PC-3 (cell line): ENCODE results near the gene NT5DC1. TPM values are rescaled to one million over a fixed set of nuclear protein-coding genes. Genes with fewer than 3 reads are reported as not detected.

Experiments used
- ATAC-seq: fragments of 200-7000 bp; cut with Tn5 transposase; 2 replicates; pipeline ENCODE4 v1.9.1; 2020; ENCODE audit warnings: mild to moderate bottlenecking, moderate library complexity
- BruUV-seq: library from RNA; stranded (reverse); fragments of 400-500 nt; replicated peaks from 2 replicates; lab custom pipeline; 2021; lab: Mats Ljungman, UMichigan
- CTCF ChIA-PET: fragments of 300-600 bp; sonication (Branson Sonifier 250); formaldehyde crosslinking; loops from one replicate; lab custom pipeline; 2022; ENCODE audit warnings: antibody characterized with exemption; lab: Charles Lee
- POLR2A ChIA-PET: fragments of 300-600 bp; sonication (Branson Sonifier 250); formaldehyde crosslinking; loops from one replicate; lab custom pipeline; 2022; ENCODE audit warnings: antibody characterized with exemption; ENCODE audit not compliant: unreplicated experiment; lab: Charles Lee
- DNase-seq: peaks from one replicate; pipeline ENCODE4 v3.0.0-alpha.2; 2015
- H2AFZ ChIP-seq: fragments of 300-600 bp; sonication (generic); 2 replicates; pipeline ENCODE4 v1.6.0; 2016; ENCODE audit warnings: antibody characterized with exemption, low read length
- H3F3A ChIP-seq: fragments of 300-600 bp; sonication (generic); one replicate; pipeline ENCODE4 v1.6.0; 2017; ENCODE audit warnings: antibody characterized with exemption, low read length, control low read depth, mild to moderate bottlenecking; ENCODE audit not compliant: unreplicated experiment
- H3K27ac ChIP-seq: fragments of 300-600 bp; sonication (generic); 2 replicates; pipeline ENCODE4 v1.5.1; 2016; ENCODE audit warnings: mild to moderate bottlenecking, low read length
- H3K27me3 ChIP-seq: fragments of 300-600 bp; sonication (generic); 2 replicates; pipeline ENCODE4 v1.6.1; 2016; ENCODE audit warnings: low read length, mixed read lengths
- H3K36me3 ChIP-seq: fragments of 300-600 bp; sonication (generic); 2 replicates; pipeline ENCODE4 v1.6.1; 2016; ENCODE audit warnings: low read depth, mixed run types, low read length, mixed read lengths
- H3K4me1 ChIP-seq: fragments of 300-600 bp; sonication (generic); 2 replicates; pipeline ENCODE4 v1.5.1; 2016; ENCODE audit warnings: low read length; ENCODE audit not compliant: insufficient read depth
- H3K4me2 ChIP-seq: fragments of 300-600 bp; sonication (generic); 2 replicates; pipeline ENCODE4 v1.6.0; 2016; ENCODE audit warnings: low read length
- H3K4me3 ChIP-seq: fragments of 300-600 bp; sonication (generic); 2 replicates; pipeline ENCODE4 v1.5.1; 2016; ENCODE audit warnings: mild to moderate bottlenecking, low read length, mixed read lengths
- H3K79me2 ChIP-seq: fragments of 300-600 bp; sonication (generic); 2 replicates; pipeline ENCODE4 v1.6.1; 2017; ENCODE audit warnings: low read length, mixed read lengths
- H3K9ac ChIP-seq: fragments of 300-600 bp; sonication (generic); 2 replicates; pipeline ENCODE4 v1.6.0; 2016; ENCODE audit warnings: mild to moderate bottlenecking, low read length
- H3K9me2 ChIP-seq: fragments of 300-600 bp; sonication (generic); replicated peaks from 2 replicates; pipeline ENCODE4 v1.6.1; 2016; ENCODE audit warnings: mixed run types, low read length, mixed read lengths
- H3K9me3 ChIP-seq: fragments of 300-600 bp; sonication (generic); 2 replicates; pipeline ENCODE4 v1.6.1; 2016; ENCODE audit warnings: low read length, mixed read lengths
- H4K20me1 ChIP-seq: fragments of 300-600 bp; sonication (generic); 2 replicates; pipeline ENCODE4 v1.6.1; 2016; ENCODE audit warnings: low read length, mixed read lengths
- CTCF ChIP-seq: fragments of 300-600 bp; sonication (generic); conservative IDR thresholded peaks from 2 replicates; pipeline ENCODE4 v1.5.1; 2017; ENCODE audit warnings: antibody characterized with exemption, low read depth, mild to moderate bottlenecking, low read length
- EZH2 ChIP-seq: fragments of 300-600 bp; sonication (generic); IDR thresholded peaks from one replicate; pipeline ENCODE4 v1.6.1; 2017; ENCODE audit warnings: antibody characterized with exemption, mild to moderate bottlenecking, low read length; ENCODE audit not compliant: unreplicated experiment
- EZH2phosphoT487 ChIP-seq: fragments of 300-600 bp; sonication (generic); IDR thresholded peaks from 2 replicates; pipeline ENCODE4 v1.6.1; 2018; ENCODE audit warnings: mild to moderate bottlenecking, antibody characterized with exemption, low read length, borderline replicate concordance
- intact Hi-C: fragments of 100-400 bp; cut with micrococcal nuclease; formaldehyde crosslinking; loops from 2 replicates; pipeline ENCODE4 v1.9.0; 2023
- total RNA-seq: library from RNA; depleted of rRNA; stranded (reverse); fragments of >200 nt; gene quantifications from 2 replicates; pipeline ENCODE4 v1.2.3, GENCODE V29; 2014

The NT5DC1 gene
- total RNA-seq, 1 experiment from 2014 or later, result 11.3 TPM

GRCh38 chr6:116239856-116240255, 139.2 kb downstream of the NT5DC1 start:
- TF ChIP-seq EZH2 (no peak), EZH2phosphoT487 (no peak), CTCF (no peak)
- Histone ChIP-seq H3K9me3 (no peaks in the 10 kb centered on the region), H3K4me3 (no peak overlapping the region), H3K27me3 (no peaks in the 10 kb centered on the region), H3K9me2 (no peaks in the 10 kb centered on the region), H4K20me1 (no peaks in the 10 kb centered on the region), H3K27ac (no peak overlapping the region), H2AFZ (no peak overlapping the region), H3K4me1 (no peaks in the 10 kb centered on the region), H3K36me3 (no peaks in the 10 kb centered on the region), H3K4me2 (no peak overlapping the region), H3K9ac (no peak overlapping the region), H3K79me2 (no peaks in the 10 kb centered on the region), H3F3A (no peaks in the 10 kb centered on the region)
- intact Hi-C loops, result no loop called here
- POLR2A ChIA-PET, result no interaction called here
- BruUV-seq, result no TSS peak
- DNase-seq (no peak), ATAC-seq (no peak)
- CTCF ChIA-PET, result no interaction called here

- H3K4me3 ChIP-seq, result no peak overlapping the region
- H3K4me1 ChIP-seq, result no peaks in the 10 kb centered on the region
- BruUV-seq, result no TSS peak
- H3K36me3 ChIP-seq, result no peaks in the 10 kb centered on the region
- H3K9me3 ChIP-seq, result no peaks in the 10 kb centered on the region
- intact Hi-C loops, result no loop called here
- no peaks in the 10 kb centered on the region for H3K9me2 ChIP-seq
- H3K4me2 ChIP-seq, result no peak overlapping the region
- H3K79me2 ChIP-seq, result no peaks in the 10 kb centered on the region
- CTCF ChIA-PET, result no interaction called here
- TF ChIP-seq EZH2, result no peak
- TF ChIP-seq CTCF, result no peak
- no peak for TF ChIP-seq EZH2phosphoT487
- ATAC-seq, result no peak
- no peaks in the 10 kb centered on the region for H3F3A ChIP-seq
- DNase-seq, result peak; percentile 11
- H3K27me3 ChIP-seq, result no peaks in the 10 kb centered on the region
- no peaks in the 10 kb centered on the region for H4K20me1 ChIP-seq
- POLR2A ChIA-PET, result no interaction called here
- H3K27ac ChIP-seq, result no peak overlapping the region
- H3K9ac ChIP-seq, result no peak overlapping the region
- no peak overlapping the region for H2AFZ ChIP-seq
Measured at GRCh38 chr6:116244284-116244683, 143.6 kb downstream of the NT5DC1 start.

GRCh38 chr6:116246089-116246488, 145.4 kb downstream of the NT5DC1 start:
- Histone ChIP-seq H2AFZ (no peak overlapping the region), H3K9me3 (no peaks in the 10 kb centered on the region), H3K9me2 (no peaks in the 10 kb centered on the region), H3K4me1 (peaks cover 11% of the 10 kb centered on the region; the same call in 1 of the 2 replicates), H3K27ac (no peak overlapping the region), H3K36me3 (no peaks in the 10 kb centered on the region), H3K9ac (no peak overlapping the region), H4K20me1 (0 out of 2 replicates have a peak, but pooled peaks cover 4% of the 10 kb centered on the region), H3K4me2 (no peak overlapping the region), H3K27me3 (no peaks in the 10 kb centered on the region), H3K4me3 (no peak overlapping the region), H3K79me2 (peaks cover 13% of the 10 kb centered on the region), H3F3A (no peaks in the 10 kb centered on the region)
- no peak for ATAC-seq
- DNase-seq, result no peak
- ChIA-PET CTCF (no interaction called here), POLR2A (no interaction called here)
- TF ChIP-seq CTCF (no peak), EZH2phosphoT487 (no peak), EZH2 (no peak)
- intact Hi-C loops, result no loop called here
- BruUV-seq, result no TSS peak
